NCI-H146 treated with DMSO at 0.1 percent for 48 hours (cell line): ENCODE measurements around the gene PRKCZ.

Experiments
- DNase-seq: peaks from one replicate; lab custom pipeline; 2025; ENCODE audit not compliant: unreplicated experiment; lab: John Stamatoyannopoulos, UW

The PRKCZ gene

DNA sequence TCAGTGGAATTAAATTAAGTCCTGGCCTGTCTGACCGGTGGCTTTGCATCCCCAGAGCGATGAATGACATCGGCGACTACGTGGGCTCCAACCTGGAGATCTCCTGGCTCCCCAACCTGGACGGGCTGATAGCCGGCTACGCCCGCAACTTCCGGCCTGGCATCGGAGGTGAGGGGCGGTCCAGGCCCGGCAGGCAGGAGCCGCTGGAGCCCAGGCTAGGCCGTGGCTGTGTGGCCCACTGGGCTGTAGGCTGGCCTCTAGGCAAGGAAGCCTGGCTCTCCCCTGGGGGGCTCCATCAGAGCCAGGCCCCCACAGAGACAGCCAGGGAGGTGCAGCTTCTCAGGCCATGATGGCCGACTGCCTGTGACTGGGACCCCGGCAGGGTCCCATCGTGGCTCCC, 25.3 kb upstream of the PRKCZ start:
- no peak for DNase-seq

DNA sequence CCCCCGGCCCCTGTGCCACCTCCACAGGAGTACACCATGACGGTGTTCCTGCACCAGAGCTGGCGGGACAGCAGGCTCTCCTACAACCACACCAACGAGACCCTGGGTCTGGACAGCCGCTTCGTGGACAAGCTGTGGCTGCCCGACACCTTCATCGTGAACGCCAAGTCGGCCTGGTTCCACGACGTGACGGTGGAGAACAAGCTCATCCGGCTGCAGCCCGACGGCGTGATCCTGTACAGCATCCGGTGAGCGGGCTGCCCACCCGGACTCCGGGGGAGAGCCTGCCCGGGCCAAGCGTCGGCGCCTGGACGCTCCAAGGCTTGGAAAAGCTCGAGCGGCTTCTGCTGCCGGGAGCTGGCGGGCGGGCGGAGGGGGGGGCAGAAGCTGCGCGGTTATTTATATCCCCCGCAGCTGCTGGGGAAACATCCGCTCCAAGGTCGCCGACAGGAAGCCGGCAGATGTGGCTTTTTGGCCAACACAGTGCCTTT, 24.7 kb upstream of the PRKCZ start:
- DNase-seq = no peak

DNA sequence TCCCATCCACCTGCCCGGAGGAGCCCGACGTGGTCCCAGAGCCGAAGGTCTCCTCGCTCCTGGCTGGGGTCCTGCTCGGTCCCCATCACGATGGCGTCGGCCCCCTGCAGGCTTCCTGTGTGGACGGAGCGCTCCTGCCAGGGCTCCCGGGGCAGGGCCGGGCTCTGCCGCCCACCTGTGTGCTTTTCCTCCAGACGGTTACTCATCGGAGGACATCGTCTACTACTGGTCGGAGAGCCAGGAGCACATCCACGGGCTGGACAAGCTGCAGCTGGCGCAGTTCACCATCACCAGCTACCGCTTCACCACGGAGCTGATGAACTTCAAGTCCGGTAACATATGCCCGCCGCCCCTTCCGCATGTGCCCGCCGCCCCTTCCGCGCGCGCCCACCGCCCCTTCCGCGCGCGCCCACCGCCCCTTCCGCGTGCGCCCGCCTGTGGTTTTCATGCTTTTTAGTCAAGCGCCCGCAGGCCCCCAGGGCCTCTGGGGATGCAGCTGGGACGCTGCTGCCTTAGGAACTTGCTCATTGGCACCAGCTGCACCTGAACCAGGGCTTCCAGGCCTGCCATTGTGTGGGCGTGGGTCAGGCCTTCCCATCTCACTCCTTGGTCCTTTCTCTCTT, 22.1 kb upstream of the PRKCZ start:
- DNase-seq = no peak

DNA sequence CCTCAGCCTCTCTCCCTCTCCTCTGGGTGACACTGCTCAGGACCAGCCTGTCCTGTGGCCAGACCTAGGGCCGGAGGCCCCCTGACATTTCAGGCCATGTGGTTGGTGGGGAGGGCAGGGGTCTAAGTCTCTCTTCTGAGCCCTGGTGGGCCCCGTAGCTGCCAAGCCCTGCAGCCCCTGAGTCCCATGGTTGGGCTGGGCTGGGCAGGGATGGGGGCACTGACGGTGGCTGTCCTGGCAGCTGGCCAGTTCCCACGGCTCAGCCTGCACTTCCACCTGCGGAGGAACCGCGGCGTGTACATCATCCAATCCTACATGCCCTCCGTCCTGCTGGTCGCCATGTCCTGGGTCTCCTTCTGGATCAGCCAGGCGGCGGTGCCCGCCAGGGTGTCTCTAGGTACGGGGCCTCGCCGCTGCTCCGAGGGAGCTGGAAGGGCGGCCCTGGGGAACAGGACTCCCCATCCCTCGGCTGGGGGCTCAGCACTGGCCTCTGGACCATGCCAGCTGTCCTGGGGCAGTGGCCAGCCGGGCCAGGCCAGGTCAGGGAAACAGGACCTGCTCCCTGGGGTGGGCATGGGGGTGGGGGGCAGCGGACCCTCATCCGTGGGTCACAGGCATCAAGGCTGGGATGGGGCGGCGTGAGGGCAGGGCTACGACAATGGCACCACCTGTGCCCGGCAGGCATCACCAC, 21.2 kb upstream of the PRKCZ start:
- DNase-seq = no peak

DNA sequence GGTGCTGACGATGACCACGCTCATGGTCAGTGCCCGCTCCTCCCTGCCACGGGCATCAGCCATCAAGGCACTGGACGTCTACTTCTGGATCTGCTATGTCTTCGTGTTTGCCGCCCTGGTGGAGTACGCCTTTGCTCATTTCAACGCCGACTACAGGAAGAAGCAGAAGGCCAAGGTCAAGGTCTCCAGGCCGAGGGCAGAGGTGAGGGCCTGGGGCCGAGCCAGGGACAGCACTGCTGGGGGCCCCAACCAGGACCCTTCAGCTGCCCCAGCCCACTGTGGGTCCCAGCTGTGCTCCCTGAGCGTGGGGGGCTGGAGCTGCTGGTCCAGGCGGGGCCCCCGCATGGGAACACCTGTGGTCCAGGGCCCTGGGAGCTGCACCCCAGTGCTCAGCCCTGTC, 20.6 kb upstream of the PRKCZ start:
- no peak for DNase-seq

DNA sequence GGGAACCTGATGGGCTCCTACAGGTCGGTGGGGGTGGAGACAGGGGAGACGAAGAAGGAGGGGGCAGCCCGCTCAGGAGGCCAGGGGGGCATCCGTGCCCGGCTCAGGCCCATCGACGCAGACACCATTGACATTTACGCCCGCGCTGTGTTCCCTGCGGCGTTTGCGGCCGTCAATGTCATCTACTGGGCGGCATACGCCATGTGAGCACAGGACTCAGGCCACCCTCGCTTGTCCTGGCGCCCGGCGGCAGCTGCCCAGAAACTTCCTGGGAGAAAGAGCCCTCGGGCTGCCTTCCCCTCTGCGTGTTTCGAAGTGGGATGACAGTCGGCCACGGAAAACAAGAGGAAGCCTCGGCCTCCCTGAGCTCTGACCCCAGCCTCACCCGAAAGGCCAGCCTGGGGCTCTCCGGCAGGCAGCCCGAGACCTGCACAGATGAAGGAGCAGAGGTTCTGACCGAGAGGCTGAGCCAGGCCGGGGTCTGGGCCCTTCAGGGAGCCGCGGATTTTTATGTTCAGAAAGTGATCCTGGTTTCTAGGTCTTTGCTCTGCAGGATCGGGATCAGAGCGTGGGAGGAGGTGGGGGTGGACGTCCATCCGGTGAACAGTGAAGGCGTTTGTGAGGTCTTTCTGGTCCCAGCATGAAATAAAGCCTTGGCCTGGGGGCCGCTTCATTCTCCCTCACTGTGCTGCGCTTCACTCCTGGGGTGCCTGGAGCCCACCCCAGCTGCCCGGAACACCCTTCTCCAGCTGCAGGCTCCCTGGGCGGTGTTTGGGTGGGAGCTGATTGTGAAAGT, 19.9 kb upstream of the PRKCZ start:
- no peak for DNase-seq

DNA sequence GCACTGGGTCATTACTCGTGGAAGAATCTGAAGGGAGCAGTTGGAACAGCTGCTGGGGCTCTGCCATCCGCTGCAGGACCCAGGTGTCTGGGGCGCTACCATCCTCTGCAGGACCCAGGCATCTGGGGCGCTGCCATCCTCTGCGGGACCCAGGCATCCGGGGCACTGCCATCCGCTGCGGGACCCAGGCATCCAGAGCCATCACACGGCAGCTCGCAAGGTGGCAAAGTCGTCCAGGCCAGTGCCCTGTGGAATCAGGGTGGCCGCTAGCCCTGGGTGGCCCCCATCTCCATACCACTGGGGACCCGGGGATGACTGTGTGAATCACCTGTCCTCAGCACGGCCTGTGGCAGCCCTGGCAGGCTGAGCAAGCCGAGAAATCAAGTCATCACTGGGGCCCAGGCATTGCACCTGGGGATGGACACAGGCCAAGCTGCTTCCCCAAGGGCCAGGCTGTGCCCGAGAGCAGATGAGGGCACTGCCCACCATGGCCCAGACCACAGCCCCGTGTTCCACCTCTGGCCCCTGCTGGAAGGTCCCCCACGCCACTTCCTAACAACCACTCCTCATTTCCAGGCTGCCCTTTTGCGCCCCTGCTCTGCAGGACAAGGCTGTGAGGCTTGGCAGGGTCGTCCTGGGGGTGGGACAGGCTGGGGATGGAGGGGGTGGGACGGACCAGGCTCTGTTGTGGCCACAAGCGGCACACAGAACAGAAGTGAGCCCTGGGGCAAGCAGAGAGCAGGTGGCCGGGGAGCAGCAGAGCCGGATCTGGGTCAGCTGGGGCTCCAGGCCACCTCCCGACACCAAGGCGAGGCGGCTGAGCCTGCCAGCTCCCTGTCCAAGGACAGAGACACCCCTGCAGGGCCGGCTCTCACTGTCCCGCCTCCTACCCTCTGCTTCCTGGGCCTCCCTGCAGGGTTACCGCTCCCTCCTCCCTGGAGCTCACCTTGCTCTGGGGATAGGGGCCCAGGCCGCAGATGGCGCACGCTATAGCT, 18.4 kb upstream of the PRKCZ start:
- no peak for DNase-seq

DNA sequence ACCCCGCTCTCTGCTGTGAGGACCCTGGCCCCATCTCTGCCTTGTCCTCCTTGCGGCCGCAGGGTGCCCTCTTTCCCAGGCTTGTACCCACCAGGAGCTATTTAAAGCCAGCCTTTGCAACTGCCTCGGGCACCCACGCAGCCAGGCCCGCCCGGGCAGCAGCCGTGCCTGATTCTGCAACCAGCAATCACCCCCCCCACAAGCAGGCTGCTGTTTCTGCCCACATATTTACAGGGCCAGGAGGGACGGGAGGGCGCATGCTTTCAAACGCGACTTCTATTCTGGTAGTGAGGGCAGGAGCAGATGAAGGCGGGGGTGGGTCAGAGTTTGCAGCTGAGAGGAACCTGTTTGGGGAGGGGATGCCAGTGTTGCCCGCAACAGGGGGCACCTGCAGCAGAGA, 17.5 kb upstream of the PRKCZ start:
- DNase-seq = no peak

DNA sequence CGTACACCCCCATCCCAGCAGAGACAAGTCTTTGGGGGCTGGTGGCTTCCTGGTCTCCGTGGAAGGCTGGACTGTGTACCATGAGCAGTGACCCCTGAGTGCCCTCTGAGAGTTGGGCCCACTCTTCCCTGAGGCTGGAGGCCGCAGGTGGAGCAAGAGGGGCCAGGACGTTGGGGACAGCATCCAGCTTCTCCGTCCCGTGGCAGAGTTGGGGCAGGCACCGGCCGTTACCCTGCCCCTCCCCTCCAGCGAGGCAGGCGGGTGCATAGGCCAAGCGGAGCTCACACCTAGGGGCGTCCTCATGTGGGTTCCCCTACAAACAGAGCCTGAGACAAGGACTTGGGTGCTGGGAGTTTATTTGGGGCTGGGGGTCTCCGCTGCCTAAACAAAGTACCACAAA, 17.0 kb upstream of the PRKCZ start:
- DNase-seq = no peak

DNA sequence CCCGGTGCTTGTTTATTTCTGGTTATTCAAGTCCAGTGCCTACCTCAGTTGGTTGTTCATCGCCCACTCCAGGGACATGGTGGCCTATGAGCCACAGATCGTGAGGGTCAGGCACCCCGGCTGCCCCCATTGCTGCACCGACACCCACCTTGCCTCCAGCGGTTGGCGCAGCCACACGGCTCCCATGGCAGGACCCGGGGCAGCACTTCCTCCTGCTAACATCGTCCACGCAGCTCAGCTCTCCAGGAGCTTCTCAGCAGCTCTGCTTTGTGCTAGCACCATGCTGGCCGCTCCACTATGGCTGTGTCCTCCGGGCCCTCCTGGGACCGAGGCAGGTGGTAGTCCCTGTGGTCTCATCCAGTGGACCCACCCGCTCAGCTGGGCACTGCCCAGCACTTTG, 13.9 kb upstream of the PRKCZ start:
- no peak for DNase-seq

DNA sequence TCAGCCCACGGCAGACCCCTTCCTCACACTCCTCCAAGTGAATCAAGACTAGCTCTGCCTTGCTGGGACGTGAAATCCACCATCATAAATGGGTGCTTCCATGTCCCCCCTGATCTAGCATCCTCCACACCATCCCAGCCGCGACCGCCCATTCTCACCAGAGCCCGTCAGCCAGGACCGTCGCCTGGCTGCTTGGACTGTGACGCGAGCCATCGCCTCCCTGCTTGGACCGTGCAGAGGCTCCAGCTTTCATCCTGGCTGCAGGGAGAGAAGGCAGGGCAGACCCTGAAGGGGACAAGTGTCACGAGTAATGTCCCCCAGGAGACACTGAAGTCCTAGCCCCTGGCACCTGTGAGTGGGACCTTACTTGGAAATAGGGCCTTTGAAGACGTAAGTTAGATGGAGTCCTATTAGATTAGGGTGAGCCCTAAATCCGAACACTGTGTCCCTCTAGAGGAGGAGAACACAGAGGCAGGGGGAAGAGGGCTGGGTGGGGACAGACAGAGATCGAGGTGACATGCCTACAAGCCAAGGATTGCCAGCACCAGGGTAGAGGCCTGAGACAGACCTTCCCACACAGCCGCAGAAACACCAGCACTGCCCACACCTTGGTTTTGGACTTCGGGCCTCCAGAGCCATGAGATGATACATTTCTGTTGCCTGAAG, 12.8 kb upstream of the PRKCZ start:
- DNase-seq = no peak

DNA sequence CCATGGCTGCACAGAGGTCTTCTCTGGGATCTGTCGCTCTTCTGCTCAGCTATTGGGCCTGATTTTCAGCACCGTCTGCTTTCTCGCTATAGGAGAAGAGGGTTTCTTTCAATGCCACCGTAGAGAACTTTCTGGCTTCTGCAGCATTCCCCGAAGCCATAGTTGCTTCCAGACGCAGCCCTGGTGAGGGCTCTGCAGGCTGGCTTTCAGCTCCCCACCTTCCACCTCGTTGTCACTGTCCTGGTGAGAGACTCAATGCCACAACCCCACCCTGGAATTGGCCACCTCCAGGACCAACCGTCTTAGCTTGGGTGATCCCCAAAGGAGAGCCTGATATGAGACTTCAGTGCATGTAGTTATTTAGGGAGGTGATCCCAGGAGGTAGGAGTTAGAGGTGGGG, 12.0 kb upstream of the PRKCZ start:
- no peak for DNase-seq

DNA sequence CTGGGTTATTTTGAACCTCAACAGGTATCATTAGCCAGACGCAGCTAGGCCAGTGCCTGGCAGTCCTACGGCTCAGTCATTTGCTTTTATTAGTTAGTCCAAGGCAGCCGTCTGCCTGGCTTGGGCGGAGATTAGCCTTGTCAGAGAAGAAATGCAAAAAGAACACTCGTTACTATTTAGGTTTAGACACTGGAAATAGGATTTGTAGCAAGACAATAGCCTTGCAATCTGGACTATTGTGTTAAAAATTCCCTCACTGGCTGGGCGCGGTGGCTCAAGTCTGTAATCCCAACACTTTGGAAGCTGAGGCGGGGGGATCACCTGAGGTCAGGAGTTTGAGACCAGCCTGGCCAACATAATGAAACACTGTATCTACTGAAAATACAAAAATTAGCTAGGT, 11.0 kb upstream of the PRKCZ start:
- DNase-seq = no peak

DNA sequence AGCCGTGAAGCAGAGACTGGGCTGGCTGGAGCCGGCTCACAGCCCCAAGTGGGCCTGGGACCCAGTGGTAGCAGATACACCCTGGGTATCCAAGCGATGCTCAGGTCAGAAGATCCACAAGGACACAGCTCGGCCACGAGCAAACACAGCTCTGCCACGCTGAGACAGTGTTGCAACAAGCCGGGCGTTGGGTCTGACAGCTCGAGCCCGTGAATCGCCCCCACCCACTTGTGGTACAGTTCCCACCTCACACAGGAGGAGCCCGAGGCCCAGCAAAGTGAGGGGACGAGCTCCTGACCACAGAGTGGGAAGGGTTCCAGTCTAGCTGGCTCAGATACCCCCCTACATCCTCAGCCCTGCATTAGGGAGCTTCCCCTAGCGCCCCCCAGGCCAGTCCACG, 8.9 kb upstream of the PRKCZ start:
- no peak for DNase-seq

DNA sequence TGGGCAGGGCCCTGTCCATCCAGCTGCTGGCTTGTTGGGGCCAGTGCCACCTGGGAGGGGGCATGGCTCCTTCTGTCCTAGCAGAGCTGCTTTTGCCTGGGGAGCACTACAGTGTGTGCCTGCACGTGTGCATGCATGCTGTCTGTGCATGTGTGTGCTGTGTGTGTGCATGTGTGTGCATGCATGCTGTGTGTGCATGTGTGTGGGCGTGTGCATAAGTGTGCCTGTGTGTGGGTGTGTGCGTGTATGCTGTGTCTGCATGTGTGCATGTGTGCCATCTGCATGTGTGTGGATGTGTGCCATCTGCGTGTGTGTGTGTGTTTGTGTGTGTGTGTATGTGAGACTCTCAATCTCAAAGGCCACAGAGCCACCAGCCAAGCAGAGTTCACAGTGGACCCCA, 8.3 kb upstream of the PRKCZ start:
- DNase-seq = no peak

DNA sequence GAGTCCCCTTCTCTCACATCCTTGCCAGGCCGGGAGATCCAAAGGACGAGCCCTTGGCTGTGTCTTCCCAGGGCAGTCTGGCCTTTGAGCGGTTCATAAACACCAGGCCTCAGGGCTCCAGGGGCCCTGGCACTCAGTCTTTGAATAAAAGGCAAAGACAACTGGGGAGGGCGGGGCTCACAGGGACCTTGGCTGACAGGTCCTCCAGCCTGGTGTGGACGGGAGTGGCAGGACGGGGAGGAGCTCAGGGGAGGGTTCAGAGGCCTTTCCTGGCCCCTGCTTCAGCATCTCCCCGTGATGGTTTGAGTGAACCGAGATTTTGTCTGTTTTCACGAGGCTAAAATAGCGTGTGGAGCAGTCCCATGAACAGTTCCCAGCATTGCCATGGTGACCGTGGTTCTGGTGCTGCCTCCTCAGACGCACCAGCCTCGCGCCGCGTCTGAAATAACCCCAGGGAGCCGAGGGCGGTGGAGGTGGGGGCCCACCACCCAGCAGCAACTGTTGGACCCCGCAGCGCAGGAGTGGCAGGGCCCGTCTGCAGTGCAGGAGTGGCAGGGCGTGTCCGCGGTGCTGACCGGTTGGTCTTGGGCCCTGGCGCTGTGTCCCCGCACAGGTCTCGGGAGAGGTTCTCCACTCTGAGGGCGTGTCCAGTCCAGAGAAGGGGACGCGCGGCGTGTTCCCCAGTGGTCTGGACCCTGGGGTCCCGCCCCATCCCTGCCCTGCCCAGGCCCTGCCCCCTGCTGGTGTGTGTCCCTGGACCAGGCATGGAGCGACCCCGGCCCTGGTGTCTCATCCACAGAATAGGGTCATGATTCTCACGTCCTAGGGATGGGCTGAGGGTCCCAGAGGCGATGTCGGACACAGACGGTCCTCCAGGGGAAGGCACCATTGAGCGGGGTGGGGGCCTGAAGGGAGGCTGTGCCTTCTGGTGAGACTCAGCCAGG, 7.1 kb upstream of the PRKCZ start:
- DNase-seq = no peak

DNA sequence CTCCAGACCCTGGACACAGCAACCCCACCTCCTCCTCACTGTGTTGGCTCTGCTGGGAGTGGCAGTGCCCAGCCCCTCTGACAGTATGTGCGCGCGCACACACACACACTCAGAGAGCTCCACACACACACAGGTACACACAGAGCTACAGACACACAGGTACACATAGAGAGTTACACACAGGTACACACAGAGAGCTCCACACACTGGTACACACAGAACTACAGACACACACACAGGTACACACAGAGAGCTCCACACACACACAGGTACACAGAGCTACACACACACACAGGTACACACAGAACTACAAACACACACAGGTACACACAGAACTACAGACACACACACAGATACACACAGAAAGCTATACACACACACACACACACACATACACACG, 6.3 kb upstream of the PRKCZ start:
- no peak for DNase-seq

DNA sequence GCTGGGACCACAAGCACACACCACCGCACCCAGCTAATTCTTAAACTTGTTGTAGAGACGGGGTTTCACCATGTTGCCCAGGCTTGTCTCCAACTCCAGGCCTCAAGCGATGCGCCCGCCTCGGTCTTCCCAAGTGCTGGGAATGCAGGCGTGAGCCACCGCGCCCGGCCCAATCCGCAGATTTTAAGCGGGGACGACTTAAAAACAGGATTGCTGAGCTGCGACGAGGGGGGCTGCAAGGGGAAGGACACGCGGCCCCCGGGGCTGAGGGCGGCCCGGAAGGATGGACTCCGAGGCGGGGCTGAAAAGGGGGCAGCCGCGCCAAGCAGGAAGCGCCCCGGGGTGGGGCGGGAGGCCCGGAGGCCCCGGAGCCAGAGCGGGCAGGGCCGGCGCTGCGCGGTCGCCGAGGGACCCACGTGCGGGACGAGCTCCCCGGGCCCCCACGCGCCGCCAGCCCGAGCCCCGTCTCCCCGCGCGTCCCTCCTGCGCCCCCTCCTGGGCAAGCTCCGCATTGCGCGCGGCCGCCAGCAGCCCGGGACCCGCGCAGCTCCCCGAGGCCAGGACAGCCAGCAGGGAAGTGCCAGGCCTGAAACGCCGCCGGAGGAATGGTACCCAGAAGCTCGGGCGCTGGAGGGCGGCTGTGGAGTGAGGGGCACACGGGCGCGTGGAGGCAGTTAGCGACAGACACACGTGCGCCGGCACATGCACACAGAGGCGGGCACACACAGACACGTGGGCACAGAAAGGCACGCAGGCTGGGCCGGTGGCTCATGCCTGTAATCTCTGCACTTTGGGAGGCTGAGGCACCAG, 5.5 kb upstream of the PRKCZ start:
- DNase-seq = no peak
